ENCODE data around the gene OSBP2.

- no peak for TF ChIP-seq CTCF (conservative IDR thresholded peaks at IDR 0.05)
- no peak for TF ChIP-seq EZH2 (IDR thresholded peaks at IDR 0.05; ENCODE audit: low read depth)
Observed at GRCh38 chr22:30751529-30751928, 56.9 kb downstream of the OSBP2 start.

All from PC-9 (cell line).